HCT116 (cell line): ENCODE data around the gene CAMK2A. TPM values are rescaled to one million over a fixed set of nuclear protein-coding genes. Genes with fewer than 3 reads are reported as not detected.

Source experiments
- ATAC-seq: fragments of 200-7000 bp; cut with Tn5 transposase; 2 replicates; pipeline ENCODE4 v1.9.1; 2020; ENCODE audit warnings: mild to moderate bottlenecking, moderate library complexity
- BruUV-seq: library from RNA; stranded (reverse); fragments of 400-500 nt; replicated peaks from 2 replicates; lab custom pipeline; 2021; lab: Mats Ljungman, UMichigan
- CTCF ChIA-PET: fragments of 300-600 bp; sonication (Branson Sonifier 250); formaldehyde crosslinking; loops from one replicate; lab custom pipeline; 2021; ENCODE audit warnings: antibody characterized with exemption; lab: Charles Lee
- POLR2A ChIA-PET: fragments of 300-600, 350-600 bp; sonication (Branson Sonifier 250); formaldehyde crosslinking; loops from one replicate; lab custom pipeline; 2021; ENCODE audit warnings: antibody characterized with exemption; lab: Charles Lee
- RAD21 ChIA-PET, 2 experiments: fragments of 300-600 bp; sonication (Branson Sonifier 250); formaldehyde crosslinking; loops; one replicate each; lab custom pipeline; 2023; ENCODE audit warnings: low total read pairs in 2 of 2; ENCODE audit not compliant: uncharacterized antibody in 2 of 2, unreplicated experiment in 2 of 2, low non-redundant PET in 1 of 2; lab: Charles Lee
- DNase-seq: peaks from one replicate; pipeline ENCODE4 v3.0.0-alpha.2; 2010; ENCODE audit warnings: low read depth, low spot score
- H2AFZ ChIP-seq: fragments of 200-600 bp; shearing (Covaris generic), sonication (generic); 2 replicates; pipeline ENCODE4 v1.6.1; 2017; ENCODE audit warnings: low read depth, mixed run types, mixed read lengths, antibody characterized with exemption, low read length; ENCODE audit not compliant: poor library complexity, severe bottlenecking
- H3K27ac ChIP-seq: 2 replicates; pipeline ENCODE4 v1.5.1; 2012; ENCODE audit warnings: low read depth, low read length
- H3K27me3 ChIP-seq: fragments of 200-600 bp; sonication (generic); 2 replicates; pipeline ENCODE4 v1.6.1; 2016; ENCODE audit warnings: mixed run types, low read length, mixed read lengths; ENCODE audit not compliant: insufficient read depth
- H3K36me3 ChIP-seq, 2 experiments: fragments of 200-500 bp in 1 of 2; fragments of 200-600 bp in 1 of 2; sonication (Bioruptor generic) in 1 of 2; sonication (generic) in 1 of 2; 2 replicates each; pipeline versions ENCODE4 v1.5.1 to v1.6.1; 2014 to 2016; ENCODE audit warnings: low read length in 2 of 2, inconsistent platforms in 1 of 2, mixed read lengths in 1 of 2, mixed run types in 1 of 2; ENCODE audit not compliant: insufficient read depth in 2 of 2, control insufficient read depth in 1 of 2
- H3K4me1 ChIP-seq, 2 experiments: fragments of 200-600 bp in 1 of 2; sonication (generic) in 1 of 2; 2 replicates each; pipeline versions ENCODE4 v1.5.1 to v1.6.1; 2012 to 2017; ENCODE audit warnings: low read length in 2 of 2, inconsistent platforms in 1 of 2, mild to moderate bottlenecking in 1 of 2, mixed read lengths in 1 of 2, mixed run types in 1 of 2, moderate library complexity in 1 of 2; ENCODE audit not compliant: insufficient read depth in 2 of 2, control insufficient read depth in 1 of 2
- H3K4me2 ChIP-seq: fragments of 200-600 bp; sonication (generic); 2 replicates; pipeline ENCODE4 v1.6.1; 2017; ENCODE audit warnings: mixed run types, low read length, mixed read lengths
- H3K4me3 ChIP-seq, 2 experiments: fragments of 200-600 bp in 1 of 2; sonication (generic) in 1 of 2; replicated peaks in 1 of 2; 2 replicates each; pipeline ENCODE4 v1.5.1; 2011 to 2016; ENCODE audit warnings: low read length in 2 of 2, control low read depth in 1 of 2, low read depth in 1 of 2, mild to moderate bottlenecking in 1 of 2, mixed read lengths in 1 of 2, mixed run types in 1 of 2
- H3K79me2 ChIP-seq: fragments of 200-600 bp; sonication (generic); 2 replicates; pipeline ENCODE4 v1.6.1; 2017; ENCODE audit warnings: mild to moderate bottlenecking, mixed run types, low read length, moderate library complexity, mixed read lengths; ENCODE audit not compliant: insufficient read depth
- H3K9ac ChIP-seq: fragments of 200-600 bp; sonication (generic); 2 replicates; pipeline ENCODE4 v1.6.1; 2016; ENCODE audit warnings: low read length, mixed read lengths
- H3K9me2 ChIP-seq: fragments of 200-600 bp; sonication (generic), shearing (Covaris generic); 2 replicates; pipeline ENCODE4 v1.6.1; 2017; ENCODE audit warnings: mixed run types, mild to moderate bottlenecking, moderate library complexity; ENCODE audit not compliant: insufficient read depth
- H3K9me3 ChIP-seq, 2 experiments: fragments of 200-500 bp in 1 of 2; fragments of 200-600 bp in 1 of 2; sonication (Bioruptor generic) in 1 of 2; sonication (generic) in 1 of 2; 2 replicates each; pipeline ENCODE4 v1.6.1; 2014 to 2017; ENCODE audit warnings: low read length in 2 of 2, mixed read lengths in 2 of 2, inconsistent platforms in 1 of 2, low read depth in 1 of 2, mild to moderate bottlenecking in 1 of 2, mixed run types in 1 of 2, moderate library complexity in 1 of 2; ENCODE audit not compliant: control insufficient read depth in 1 of 2, insufficient read depth in 1 of 2
- H4K20me1 ChIP-seq: fragments of 200-600 bp; sonication (generic), shearing (Covaris generic); 2 replicates; pipeline ENCODE4 v1.6.1; 2017; ENCODE audit warnings: mixed run types, mild to moderate bottlenecking, moderate library complexity; ENCODE audit not compliant: insufficient read depth
- ATF3 ChIP-seq: IDR thresholded peaks from 2 replicates; pipeline ENCODE4 v1.6.1; 2012
- CTCF ChIP-seq, 3 experiments: fragments of 200-600 bp in 1 of 3; sonication (generic) in 1 of 3; IDR thresholded peaks in 2 of 3; conservative IDR thresholded peaks in 1 of 3; 2 replicates each; pipeline ENCODE4 v1.5.1; 2012 to 2017; ENCODE audit warnings: low read depth in 2 of 3, low read length in 2 of 3, antibody characterized with exemption in 1 of 3, borderline replicate concordance in 1 of 3, control low read depth in 1 of 3, mild to moderate bottlenecking in 1 of 3, mixed read lengths in 1 of 3, mixed run types in 1 of 3, moderate library complexity in 1 of 3; ENCODE audit not compliant: insufficient read depth in 1 of 3
- MAX ChIP-seq: IDR thresholded peaks from 2 replicates; pipeline ENCODE4 v1.6.1; 2012
- RAD21 ChIP-seq: IDR thresholded peaks from 2 replicates; pipeline ENCODE4 v1.6.1; 2012; ENCODE audit warnings: low read depth, mild to moderate bottlenecking
- SP1 ChIP-seq: IDR thresholded peaks from 2 replicates; pipeline ENCODE4 v1.6.1; 2012; ENCODE audit warnings: low read depth
- ZFX ChIP-seq: fragments of 450-650 bp; IDR thresholded peaks from 2 replicates; pipeline ENCODE4 v1.6.1; 2017
- intact Hi-C: fragments of 100-400 bp; cut with micrococcal nuclease; formaldehyde crosslinking; loops from 2 replicates; pipeline ENCODE4 v1.10.0; 2022
- total RNA-seq: library from RNA; stranded (reverse); gene quantifications from one replicate; pipeline ENCODE4 v1.2.1, GENCODE V29; 2021; ENCODE audit not compliant: unreplicated experiment
- TF ChIP-seq, protein P1 (sequence below): IDR thresholded peaks from 2 replicates; pipeline ENCODE4 v1.6.1; 2012; ENCODE audit warnings: low read depth

CAMK2A gene
- total RNA-seq, 1 experiment from 2014 or later: not detected

GRCh38 chr5:150257424-150257823 lies 32.1 kb downstream of the CAMK2A start:
- CTCF ChIA-PET: no interaction called here
- no peaks in the 10 kb centered on the region for H3K27me3 ChIP-seq
- intact Hi-C loops: no loop called here
- no peaks in the 10 kb centered on the region for H4K20me1 ChIP-seq
- POLR2A ChIA-PET: no interaction called here
- H3K9me2 ChIP-seq: no peaks in the 10 kb centered on the region
- no peaks in the 10 kb centered on the region for H3K36me3 ChIP-seq
- no peak overlapping the region for H3K27ac ChIP-seq
- H3K79me2 ChIP-seq: no peaks in the 10 kb centered on the region
- no peak for TF ChIP-seq MAX
- no peak for TF ChIP-seq RAD21
- no peak for TF ChIP-seq ZFX
- TF ChIP-seq, protein P1, sequence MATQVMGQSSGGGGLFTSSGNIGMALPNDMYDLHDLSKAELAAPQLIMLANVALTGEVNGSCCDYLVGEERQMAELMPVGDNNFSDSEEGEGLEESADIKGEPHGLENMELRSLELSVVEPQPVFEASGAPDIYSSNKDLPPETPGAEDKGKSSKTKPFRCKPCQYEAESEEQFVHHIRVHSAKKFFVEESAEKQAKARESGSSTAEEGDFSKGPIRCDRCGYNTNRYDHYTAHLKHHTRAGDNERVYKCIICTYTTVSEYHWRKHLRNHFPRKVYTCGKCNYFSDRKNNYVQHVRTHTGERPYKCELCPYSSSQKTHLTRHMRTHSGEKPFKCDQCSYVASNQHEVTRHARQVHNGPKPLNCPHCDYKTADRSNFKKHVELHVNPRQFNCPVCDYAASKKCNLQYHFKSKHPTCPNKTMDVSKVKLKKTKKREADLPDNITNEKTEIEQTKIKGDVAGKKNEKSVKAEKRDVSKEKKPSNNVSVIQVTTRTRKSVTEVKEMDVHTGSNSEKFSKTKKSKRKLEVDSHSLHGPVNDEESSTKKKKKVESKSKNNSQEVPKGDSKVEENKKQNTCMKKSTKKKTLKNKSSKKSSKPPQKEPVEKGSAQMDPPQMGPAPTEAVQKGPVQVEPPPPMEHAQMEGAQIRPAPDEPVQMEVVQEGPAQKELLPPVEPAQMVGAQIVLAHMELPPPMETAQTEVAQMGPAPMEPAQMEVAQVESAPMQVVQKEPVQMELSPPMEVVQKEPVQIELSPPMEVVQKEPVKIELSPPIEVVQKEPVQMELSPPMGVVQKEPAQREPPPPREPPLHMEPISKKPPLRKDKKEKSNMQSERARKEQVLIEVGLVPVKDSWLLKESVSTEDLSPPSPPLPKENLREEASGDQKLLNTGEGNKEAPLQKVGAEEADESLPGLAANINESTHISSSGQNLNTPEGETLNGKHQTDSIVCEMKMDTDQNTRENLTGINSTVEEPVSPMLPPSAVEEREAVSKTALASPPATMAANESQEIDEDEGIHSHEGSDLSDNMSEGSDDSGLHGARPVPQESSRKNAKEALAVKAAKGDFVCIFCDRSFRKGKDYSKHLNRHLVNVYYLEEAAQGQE: no peak
- no peak for TF ChIP-seq SP1
- TF ChIP-seq, all 23 proteins: peak for 0
- peak; percentile 33; the same call in 1 of the 2 replicates for ATAC-seq
- H2AFZ ChIP-seq: no peak overlapping the region
- DNase-seq: no peak
- no peaks in the 10 kb centered on the region for H3K9me3 ChIP-seq
- H3K4me2 ChIP-seq: no peak overlapping the region
- no TSS peak for BruUV-seq
- H3K4me3 ChIP-seq: no peak overlapping the region
- RAD21 ChIA-PET: no interaction called here
- H3K9ac ChIP-seq: no peak overlapping the region
- peaks cover 0 to 4% of the 10 kb centered on the region in 2 experiments; a peak in 1 of 4 replicates for H3K4me1 ChIP-seq

GRCh38 chr5:150256410-150257064 lies 33.0 kb downstream of the CAMK2A start:
- H3K9ac ChIP-seq: no peak overlapping the region
- ChIA-PET RAD21 (no interaction called here), POLR2A (no interaction called here), CTCF (no interaction called here)
- no peaks in the 10 kb centered on the region for H3K9me3 ChIP-seq
- BruUV-seq: no TSS peak
- no peaks in the 10 kb centered on the region for H4K20me1 ChIP-seq
- no peak overlapping the region for H3K27ac ChIP-seq
- no peak overlapping the region for H3K4me3 ChIP-seq
- H3K4me1 ChIP-seq: peaks cover 0 to 4% of the 10 kb centered on the region in 2 experiments; a peak in 1 of 4 replicates
- no peak overlapping the region for H3K4me2 ChIP-seq
- intact Hi-C loops: no loop called here
- TF ChIP-seq CTCF (IDR thresholded peaks at IDR 0.05 in 2 of 3, conservative IDR thresholded peaks at IDR 0.05 in 1 of 3; ENCODE audit: borderline replicate concordance in 1 of 3, insufficient read depth in 1 of 3, low read depth in 2 of 3, low read length in 2 of 3) (peak; percentile 28 to 46 (median 33); a peak in 4 of 6 replicates), RAD21 (peak; percentile 40; the same call in 1 of the 2 replicates), ATF3 (no peak)
- H3K27me3 ChIP-seq: no peaks in the 10 kb centered on the region
- ATAC-seq (peak; percentile 70), DNase-seq (no peak)
- no peaks in the 10 kb centered on the region for H3K9me2 ChIP-seq
- no peak overlapping the region for H2AFZ ChIP-seq
- no peaks in the 10 kb centered on the region for H3K79me2 ChIP-seq
- H3K36me3 ChIP-seq: no peaks in the 10 kb centered on the region
